Inflammatory macrophage treated with lipopolysaccharide for 4 hours (primary cell): ENCODE data around the gene NT5DC3.
A peak's percentile ranks its signal among the peaks of the same experiment; 100 is the strongest.

Experiments
- DNase-seq: peaks from one replicate; pipeline ENCODE4 v3.0.0-alpha.2; 2020

NT5DC3 gene

DNA sequence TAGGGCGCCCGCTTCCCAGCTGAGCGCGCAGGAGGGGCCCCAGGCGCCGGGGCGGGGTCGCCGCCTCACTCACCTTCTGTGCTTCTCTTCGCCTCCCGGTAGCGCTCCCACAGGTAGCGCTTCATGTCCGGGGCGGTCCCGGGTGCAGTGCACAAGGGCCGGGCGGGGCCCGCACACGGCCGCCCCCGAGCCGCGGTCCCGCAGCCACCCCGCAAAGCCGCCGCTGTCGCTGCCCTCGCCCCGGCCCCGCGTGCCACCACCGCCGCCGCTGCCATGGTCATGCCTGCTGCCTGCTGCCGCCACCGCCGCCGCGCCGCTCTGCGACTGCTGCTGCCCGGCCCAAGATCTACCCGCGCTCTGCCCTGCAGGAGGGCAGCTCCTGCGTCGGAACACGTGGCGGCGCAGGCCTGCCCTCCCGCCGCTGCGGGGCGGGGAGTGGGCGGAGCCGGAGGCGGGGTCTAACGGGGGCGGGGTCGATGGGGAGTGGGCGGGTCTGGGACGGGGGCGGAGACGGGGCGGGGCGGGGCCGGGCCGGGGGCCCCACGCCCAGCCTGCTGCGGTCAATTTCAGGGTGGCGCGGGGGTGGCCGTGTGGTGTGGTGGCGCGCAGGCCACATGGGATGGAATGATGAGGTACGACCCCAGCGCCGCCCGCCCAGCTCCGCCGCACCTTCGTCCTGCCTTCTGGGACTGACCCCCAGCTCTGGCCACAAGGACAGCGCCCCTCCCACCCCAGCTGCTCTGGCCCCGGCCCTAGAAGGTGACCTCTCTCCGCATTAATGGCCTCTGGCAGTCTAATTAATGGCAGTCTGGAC lies at the start of gene NT5DC3:
NT5DC3 (minus strand) TSS at position 359 of the 814 bp plus-strand sequence; CDS start at position 281, 78 bp downstream.
- peak; percentile 84 for DNase-seq

GRCh38 chr12:103887738-103888137 lies 46.7 kb upstream of the NT5DC3 start:
- DNase-seq, result no peak

DNA sequence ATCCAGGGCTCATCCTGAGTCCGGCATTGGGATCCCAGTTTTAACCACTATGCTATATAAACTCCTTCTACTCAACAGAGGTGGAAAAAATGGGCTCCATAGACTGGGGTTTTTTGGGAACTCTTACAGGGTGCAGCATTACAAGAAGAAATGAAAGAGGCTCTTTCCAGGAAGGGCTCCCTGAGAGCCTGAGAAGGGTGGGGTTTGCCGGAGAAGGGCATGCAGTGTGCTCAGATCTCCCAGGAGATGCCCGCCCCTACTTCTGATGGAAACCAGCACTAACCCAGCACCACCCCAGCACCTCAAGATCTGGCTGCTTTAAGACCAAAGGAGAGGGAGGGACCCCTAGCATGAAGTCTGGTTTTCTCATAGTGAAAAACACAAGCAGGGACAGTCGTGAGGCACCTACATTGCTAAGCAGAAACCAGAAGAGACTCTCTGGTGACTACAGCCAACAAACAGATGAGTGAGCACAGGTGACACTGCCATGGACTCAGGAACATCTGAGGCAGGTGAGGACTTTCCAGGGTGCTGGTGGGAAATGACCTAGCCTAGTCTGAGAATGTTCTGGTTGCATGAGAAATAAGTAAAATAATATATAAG lies 45.3 kb upstream of the NT5DC3 start:
- no peak for DNase-seq

GRCh38 chr12:103884316-103884715 lies 43.3 kb upstream of the NT5DC3 start:
- DNase-seq, result peak; percentile 53

- DNase-seq, result no peak
Observed at GRCh38 chr12:103883908-103884307, 42.9 kb upstream of the NT5DC3 start.

GRCh38 chr12:103882861-103883596 lies 42.0 kb upstream of the NT5DC3 start:
- DNase-seq, result no peak

GRCh38 chr12:103881261-103881660 lies 40.2 kb upstream of the NT5DC3 start:
- no peak for DNase-seq

DNA sequence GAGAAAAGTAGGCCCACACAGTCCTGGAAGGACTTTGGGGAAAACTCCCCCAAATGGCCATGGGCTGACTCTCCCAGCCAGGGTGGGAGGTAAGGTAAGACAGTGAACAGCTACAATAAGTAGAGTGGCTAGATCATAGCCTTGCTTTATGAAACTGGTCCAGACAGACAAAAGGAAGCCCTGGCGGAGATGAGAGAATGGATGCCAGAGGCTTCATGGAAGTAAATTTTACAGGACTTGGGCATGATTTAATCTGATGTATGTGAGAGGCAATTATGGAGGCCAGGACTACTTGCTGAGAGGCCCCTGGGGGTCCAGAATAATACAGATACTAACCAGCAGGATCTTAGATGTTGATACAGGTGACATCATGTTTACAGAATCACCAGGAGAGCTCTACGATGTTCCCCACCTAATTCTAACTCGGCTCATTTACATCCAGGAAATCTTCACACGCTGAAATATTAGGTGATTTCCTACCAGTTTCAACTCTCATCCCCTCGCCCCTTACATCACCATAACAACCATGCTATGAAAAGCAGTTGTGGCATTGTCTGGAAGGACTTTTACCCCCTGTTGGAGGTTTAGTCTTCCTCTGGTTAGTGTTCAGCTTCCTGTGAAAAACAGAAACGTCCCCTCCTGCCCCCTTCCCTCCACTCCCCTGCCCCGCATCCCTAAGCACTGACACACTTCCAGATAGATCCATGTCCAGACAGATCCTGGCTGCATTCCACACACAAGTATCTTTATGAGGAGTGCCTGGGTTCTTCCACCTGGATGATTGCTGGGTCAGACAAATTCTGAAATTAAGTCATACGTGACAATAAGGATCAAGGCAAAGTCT lies 39.5 kb upstream of the NT5DC3 start:
- no peak for DNase-seq

DNA sequence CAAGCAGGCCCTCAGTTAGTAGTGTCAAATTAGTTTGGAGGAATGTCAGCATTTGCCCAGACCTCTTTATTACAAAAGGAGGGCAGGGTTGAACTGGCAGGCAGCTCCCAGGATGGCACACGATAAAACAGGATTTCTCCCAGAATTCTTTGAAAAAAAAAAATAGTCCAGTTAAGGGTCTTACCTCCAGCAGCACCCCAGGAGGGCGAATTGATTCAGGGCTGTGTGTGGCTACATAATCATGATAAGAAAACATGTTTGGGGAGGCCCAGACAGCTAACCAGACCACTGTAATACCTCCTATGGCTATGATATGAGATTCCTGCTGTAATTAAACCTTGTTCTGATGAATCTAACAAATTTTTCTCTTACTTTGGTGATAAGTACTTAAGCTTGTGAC lies 38.8 kb upstream of the NT5DC3 start:
- no peak for DNase-seq

DNA sequence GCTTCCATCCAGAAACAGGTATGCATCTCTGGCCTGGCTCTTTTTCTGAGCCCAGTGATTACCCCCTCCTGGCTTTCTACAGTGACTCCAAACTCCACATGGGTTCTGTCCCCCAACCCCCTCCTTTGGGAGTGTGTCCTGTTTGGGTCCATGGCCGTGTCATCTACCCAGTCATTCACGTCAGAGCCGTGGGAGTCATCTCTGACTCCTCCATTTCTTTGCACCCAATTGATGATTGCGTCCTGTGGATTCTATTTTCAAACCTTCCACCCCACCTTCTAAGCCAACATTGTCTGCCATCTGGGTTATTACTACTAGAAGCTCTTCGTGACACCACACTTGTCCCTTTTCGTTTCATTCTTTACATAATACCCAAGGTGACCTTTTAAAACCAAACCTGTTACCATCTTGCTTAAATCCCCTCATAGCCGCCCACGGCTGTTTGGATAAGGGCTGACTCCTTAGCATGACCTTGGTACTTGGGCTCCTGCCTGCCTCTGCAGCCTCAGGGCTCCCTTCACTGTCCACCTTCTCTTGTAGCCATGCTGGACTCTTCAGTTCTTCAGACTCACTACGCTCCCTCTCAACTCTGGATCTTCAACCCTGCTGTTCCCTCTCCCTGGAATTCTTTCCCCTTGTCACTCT lies 38.1 kb upstream of the NT5DC3 start:
- DNase-seq, result no peak

DNA sequence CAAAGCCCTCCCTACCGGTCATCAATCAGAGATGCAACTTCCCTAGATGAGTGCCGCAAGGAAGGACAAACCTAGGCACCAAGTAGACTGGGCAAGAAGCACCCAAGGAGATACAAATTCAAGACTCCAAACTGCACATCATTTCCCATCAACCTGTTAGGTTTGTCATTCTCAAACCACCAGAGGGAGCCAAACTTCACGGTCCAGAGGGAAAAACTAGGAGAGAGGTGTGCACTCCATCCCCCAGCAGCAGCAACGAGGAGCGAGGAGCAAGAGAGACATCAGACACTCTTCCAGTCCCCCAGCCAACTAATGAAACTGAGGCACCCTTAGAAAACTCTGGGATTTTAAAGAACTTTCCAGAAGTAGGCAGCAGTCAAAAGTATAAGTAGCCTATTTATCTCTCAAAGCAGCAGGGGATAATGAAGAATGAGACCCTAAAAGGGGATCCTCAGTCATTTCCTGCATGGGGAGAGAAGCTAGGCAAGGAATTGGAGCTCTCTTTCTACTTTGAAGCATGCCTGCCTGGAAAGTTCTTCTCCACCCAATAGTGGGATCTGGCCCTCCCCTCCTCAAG lies 37.0 kb upstream of the NT5DC3 start:
- DNase-seq, result peak; percentile 51

DNA sequence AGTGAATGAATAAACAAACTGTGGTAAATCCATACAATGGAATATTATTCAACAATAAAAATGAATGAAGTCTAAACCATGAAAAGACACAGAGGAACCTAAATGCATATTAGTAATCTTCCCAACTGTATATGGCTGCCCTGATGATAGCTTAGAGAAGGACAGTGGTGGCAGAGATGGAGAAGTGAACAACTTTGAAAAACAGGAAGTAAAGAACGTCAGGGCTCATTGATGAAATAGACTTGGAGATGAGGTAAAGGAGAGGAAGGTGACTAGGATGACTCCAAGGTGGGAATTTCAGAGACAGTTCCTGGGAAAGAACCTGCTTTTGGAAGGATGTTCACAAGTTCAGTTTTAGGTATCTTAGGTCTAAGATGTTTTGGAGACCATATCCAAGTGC lies 36.3 kb upstream of the NT5DC3 start:
- peak; percentile 27 for DNase-seq

DNA sequence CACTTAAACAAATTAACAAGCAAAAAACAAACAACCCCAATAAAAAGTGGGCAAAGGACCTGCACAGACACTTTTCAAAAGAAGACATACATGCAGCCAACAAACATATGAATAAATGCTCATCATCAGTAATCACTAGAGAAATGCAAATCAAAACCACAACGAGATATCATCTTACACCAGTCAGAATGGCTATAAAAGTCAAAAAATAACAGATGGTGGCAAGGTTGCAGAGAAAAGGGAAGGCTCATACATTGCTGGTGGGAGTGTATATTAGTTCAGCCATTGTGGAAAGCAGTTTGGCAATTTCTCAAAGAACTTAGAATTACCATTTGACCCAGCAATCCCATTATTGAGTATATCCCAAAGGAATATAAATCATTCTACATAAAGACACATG lies 34.6 kb upstream of the NT5DC3 start:
- DNase-seq, result no peak

GRCh38 chr12:103868215-103868614 lies 27.2 kb upstream of the NT5DC3 start:
- no peak for DNase-seq

GRCh38 chr12:103865151-103865730 lies 24.2 kb upstream of the NT5DC3 start:
- DNase-seq, result no peak

GRCh38 chr12:103864710-103865109 lies 23.7 kb upstream of the NT5DC3 start:
- no peak for DNase-seq

DNA sequence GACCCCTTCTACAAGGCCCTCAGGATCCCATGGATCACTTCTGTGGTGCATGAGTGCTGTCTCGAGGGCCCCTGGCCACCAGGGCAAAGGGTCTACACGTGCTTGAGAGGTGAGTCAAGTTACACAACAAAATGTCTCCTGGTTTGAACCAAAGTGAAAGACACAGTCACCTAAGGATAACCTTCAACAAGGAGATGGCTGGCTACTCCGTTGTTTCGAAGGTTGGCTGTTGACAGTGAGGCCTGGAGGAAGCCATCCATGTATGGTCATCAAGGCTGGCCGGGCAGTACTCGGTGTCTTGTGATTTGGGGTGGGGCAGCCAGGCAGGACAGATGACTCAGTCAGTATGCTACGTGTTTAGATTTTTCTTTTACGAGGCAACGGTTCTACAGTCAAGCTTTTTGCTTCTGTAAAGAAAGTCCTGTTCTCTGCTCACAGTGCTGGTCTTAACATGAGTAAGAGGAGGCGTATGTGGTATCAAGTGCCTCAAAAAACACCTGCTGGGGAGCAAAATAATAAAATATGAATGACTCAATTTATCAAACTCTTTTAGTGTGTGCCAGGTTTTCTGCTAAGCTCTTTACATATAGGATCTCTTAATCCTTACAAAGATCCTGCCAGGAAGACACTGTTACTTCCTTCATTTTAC lies 18.0 kb upstream of the NT5DC3 start:
- DNase-seq, result peak; percentile 71

GRCh38 chr12:103858335-103858734 lies 17.3 kb upstream of the NT5DC3 start:
- DNase-seq, result no peak

DNA sequence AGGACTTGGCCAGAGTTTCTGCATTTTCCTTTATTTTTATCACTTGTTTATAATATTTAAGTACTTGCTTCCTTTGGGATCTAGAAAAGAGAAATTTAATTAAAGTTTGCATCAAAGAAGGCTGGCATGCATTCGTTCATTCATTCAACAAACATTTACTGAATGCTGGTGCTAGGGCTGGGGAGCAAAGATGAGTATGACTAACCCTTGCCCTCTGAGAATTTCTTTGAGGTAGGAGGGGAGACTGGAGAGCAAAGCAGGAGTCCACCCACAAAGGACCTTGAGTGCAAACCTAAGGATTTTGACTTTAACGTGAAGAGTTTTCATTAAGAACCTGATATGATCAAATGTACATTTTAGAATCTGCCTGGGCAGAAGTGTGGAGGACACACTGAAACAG lies 16.1 kb upstream of the NT5DC3 start:
- DNase-seq, result no peak

GRCh38 chr12:103855896-103856657 lies 15.0 kb upstream of the NT5DC3 start:
- DNase-seq, result no peak
